IMR-90 (cell line): Measurements from ENCODE around the gene OSBPL6. TPM values are rescaled to one million over a fixed set of nuclear protein-coding genes. Genes with fewer than 3 reads are reported as not detected.

ENCODE experiments used
- ATAC-seq: fragments of 200-7000 bp; cut with Tn5 transposase; 2 replicates; pipeline ENCODE4 v1.9.1; 2020; ENCODE audit warnings: low read depth, mild to moderate bottlenecking, moderate library complexity
- BruUV-seq: library from RNA; stranded (reverse); fragments of 400-500 nt; replicated peaks from 2 replicates; lab custom pipeline; 2021; lab: Mats Ljungman, UMichigan
- CTCF ChIA-PET: fragments of 300-600 bp; formaldehyde crosslinking; extraction: SDS; loops from one replicate; lab custom pipeline; 2021; ENCODE audit warnings: antibody characterized with exemption; lab: Yijun Ruan, JAX
- POLR2A ChIA-PET: fragments of 300-600 bp; sonication (Branson Sonifier 250); formaldehyde crosslinking; loops from one replicate; lab custom pipeline; 2022; ENCODE audit warnings: antibody characterized with exemption; ENCODE audit not compliant: unreplicated experiment; lab: Charles Lee
- DNase-seq: peaks from one replicate; pipeline ENCODE4 v3.0.0; 2013
- H2AFZ ChIP-seq: replicated peaks from 2 replicates; pipeline ENCODE3; 2013; ENCODE audit warnings: low read length, mild to moderate bottlenecking; ENCODE audit not compliant: poor library complexity
- H2AK5ac ChIP-seq: 2 replicates; pipeline ENCODE4 v1.6.1; 2013; ENCODE audit warnings: low read depth, low read length, inconsistent platforms
- H2AK9ac ChIP-seq: replicated peaks from 2 replicates; pipeline ENCODE3; 2013; ENCODE audit warnings: mild to moderate bottlenecking, low read depth, low read length, moderate library complexity; ENCODE audit not compliant: poor library complexity
- H2BK120ac ChIP-seq: 2 replicates; pipeline ENCODE4 v1.6.1; 2013; ENCODE audit warnings: low read depth, low read length, inconsistent platforms
- H2BK15ac ChIP-seq: 3 replicates; pipeline ENCODE4 v1.6.1; 2013; ENCODE audit warnings: low read depth, low read length, inconsistent platforms
- H2BK20ac ChIP-seq: 2 replicates; pipeline ENCODE4 v1.6.1; 2013; ENCODE audit warnings: low read depth, mild to moderate bottlenecking, inconsistent platforms, low read length, moderate library complexity
- H2BK5ac ChIP-seq: 2 replicates; pipeline ENCODE4 v1.6.1; 2013; ENCODE audit warnings: mild to moderate bottlenecking, low read depth, low read length, inconsistent platforms; ENCODE audit not compliant: poor library complexity, severe bottlenecking
- H3K14ac ChIP-seq: replicated peaks from 2 replicates; pipeline ENCODE4 v1.6.1; 2013; ENCODE audit warnings: low read depth, low read length, inconsistent platforms
- H3K18ac ChIP-seq: 2 replicates; pipeline ENCODE4 v1.6.1; 2013; ENCODE audit warnings: low read depth, low read length, control low read depth
- H3K23ac ChIP-seq: 2 replicates; pipeline ENCODE4 v1.6.1; 2013; ENCODE audit warnings: low read depth, low read length, inconsistent platforms
- H3K27ac ChIP-seq: 2 replicates; pipeline ENCODE4 v1.5.1; 2013; ENCODE audit warnings: mild to moderate bottlenecking, control low read depth, low read length; ENCODE audit not compliant: insufficient read depth
- H3K27me3 ChIP-seq: 2 replicates; pipeline ENCODE4 v1.6.1; 2013; ENCODE audit warnings: low read length; ENCODE audit not compliant: control insufficient read depth, insufficient read depth
- H3K36me3 ChIP-seq: 2 replicates; pipeline ENCODE4 v1.6.1; 2013; ENCODE audit warnings: low read length, mixed read lengths; ENCODE audit not compliant: control insufficient read depth, insufficient read depth
- H3K4ac ChIP-seq: 2 replicates; pipeline ENCODE4 v1.6.1; 2013; ENCODE audit warnings: low read depth, low read length, inconsistent platforms
- H3K4me1 ChIP-seq: 2 replicates; pipeline ENCODE4 v1.6.1; 2013; ENCODE audit warnings: low read length, mixed read lengths; ENCODE audit not compliant: control insufficient read depth, insufficient read depth
- H3K4me2 ChIP-seq: 2 replicates; pipeline ENCODE4 v1.6.1; 2013; ENCODE audit warnings: low read depth, mild to moderate bottlenecking, control low read depth, low read length, moderate library complexity
- H3K4me3 ChIP-seq: 2 replicates; pipeline ENCODE4 v1.5.1; 2013; ENCODE audit warnings: low read depth, mild to moderate bottlenecking, control low read depth, low read length, moderate library complexity; ENCODE audit not compliant: insufficient read depth
- H3K56ac ChIP-seq: 2 replicates; pipeline ENCODE4 v1.6.1; 2013; ENCODE audit warnings: low read length, inconsistent platforms; ENCODE audit not compliant: insufficient read depth; ENCODE audit errors: extremely low read depth
- H3K79me1 ChIP-seq, 2 experiments: 2 replicates each; pipeline ENCODE4 v1.6.1; 2013; ENCODE audit warnings: low read length in 2 of 2, inconsistent platforms in 1 of 2, low read depth in 1 of 2
- H3K9ac ChIP-seq: 2 replicates; pipeline ENCODE4 v1.6.1; 2013; ENCODE audit warnings: low read depth, low read length, control low read depth
- H3K9me1 ChIP-seq: 2 replicates; pipeline ENCODE4 v1.6.1; 2013; ENCODE audit warnings: low read length, inconsistent platforms; ENCODE audit not compliant: insufficient read depth
- H3K9me3 ChIP-seq: 2 replicates; pipeline ENCODE4 v1.6.1; 2013; ENCODE audit warnings: low read length; ENCODE audit not compliant: control insufficient read depth, insufficient read depth
- H4K20me1 ChIP-seq: 2 replicates; pipeline ENCODE4 v1.6.1; 2013; ENCODE audit warnings: low read length, inconsistent platforms; ENCODE audit not compliant: insufficient read depth
- H4K5ac ChIP-seq: 2 replicates; pipeline ENCODE4 v1.6.1; 2013; ENCODE audit warnings: mild to moderate bottlenecking, low read depth, low read length, control low read depth
- H4K8ac ChIP-seq, 2 experiments: 2 replicates each; pipeline ENCODE4 v1.6.1; 2013; ENCODE audit warnings: low read depth in 2 of 2, low read length in 2 of 2, control low read depth in 1 of 2, inconsistent platforms in 1 of 2
- H4K91ac ChIP-seq: 2 replicates; pipeline ENCODE4 v1.6.1; 2013; ENCODE audit warnings: low read depth, low read length, inconsistent platforms; ENCODE audit not compliant: insufficient read depth
- BHLHE40 ChIP-seq: fragments of 150-350 bp; IDR thresholded peaks from 2 replicates; pipeline ENCODE4 v1.6.1; 2016; ENCODE audit warnings: mild to moderate bottlenecking, low read depth, low read length
- CHD1 ChIP-seq: IDR thresholded peaks from 2 replicates; pipeline ENCODE4 v1.6.1; 2012; ENCODE audit warnings: low read depth, low read length, improper control_type of control experiment
- FOS ChIP-seq: fragments of 150-350 bp; IDR thresholded peaks from 2 replicates; pipeline ENCODE4 v1.6.1; 2016; ENCODE audit warnings: low read depth, low read length
- MAFK ChIP-seq: IDR thresholded peaks from 2 replicates; pipeline ENCODE4 v1.6.1; 2012; ENCODE audit warnings: low read depth, low read length, improper control_type of control experiment
- MAZ ChIP-seq: IDR thresholded peaks from 2 replicates; pipeline ENCODE4 v1.6.1; 2012; ENCODE audit warnings: low read depth, mild to moderate bottlenecking, low read length, improper control_type of control experiment, moderate library complexity, borderline replicate concordance
- MXI1 ChIP-seq: IDR thresholded peaks from 2 replicates; pipeline ENCODE4 v1.6.1; 2012; ENCODE audit warnings: low read depth, mild to moderate bottlenecking, low read length, moderate library complexity, borderline replicate concordance
- NFE2L2 ChIP-seq: fragments of 150-350 bp; IDR thresholded peaks from 2 replicates; pipeline ENCODE4 v1.6.1; 2016; ENCODE audit warnings: low read depth, mild to moderate bottlenecking, low read length
- POLR2A ChIP-seq: IDR thresholded peaks from 2 replicates; pipeline ENCODE4 v1.6.1; 2012; ENCODE audit warnings: mild to moderate bottlenecking, low read depth, low read length
- RCOR1 ChIP-seq: IDR thresholded peaks from 2 replicates; pipeline ENCODE4 v1.6.1; 2012; ENCODE audit warnings: mild to moderate bottlenecking, low read length, improper control_type of control experiment; ENCODE audit not compliant: insufficient replicate concordance
- RFX5 ChIP-seq: IDR thresholded peaks from 2 replicates; pipeline ENCODE4 v1.8.0; 2012; ENCODE audit warnings: low read depth, mild to moderate bottlenecking, low read length, moderate library complexity
- SMC3 ChIP-seq: fragments of 150-350 bp; IDR thresholded peaks from 2 replicates; pipeline ENCODE4 v1.6.1; 2016; ENCODE audit warnings: low read depth, mild to moderate bottlenecking, antibody characterized with exemption, low read length, moderate library complexity
- WGBS, 2 experiments: methylation state at CpG; one replicate each; pipeline versions ENCODE4 v1.1.5 to v1.1.7; 2013; ENCODE audit warnings: missing lambda C conversion rate in 2 of 2; ENCODE audit not compliant: insufficient read length in 1 of 2; ENCODE audit errors: extremely low coverage in 2 of 2; 5-methylcytosine and 5-hydroxymethylcytosine counted together
- dilution Hi-C: fragments of 300-500 bp; cut with HindIII; formaldehyde crosslinking; loops from one replicate; pipeline ENCODE4 v1.14.3; 2018; ENCODE audit warnings: low sequenced_read_pairs; ENCODE audit not compliant: unreplicated experiment
- in situ Hi-C: fragments of 300-500 bp; cut with MboI; formaldehyde crosslinking; loops from 3 replicates; pipeline ENCODE4 v1.14.3; 2019; ENCODE audit warnings: low sequenced_read_pairs, inconsistent platforms, mixed read lengths
- intact Hi-C: fragments of 100-400 bp; cut with micrococcal nuclease; formaldehyde crosslinking; loops from 2 replicates; pipeline ENCODE4 v1.10.0; 2022
- polyA plus RNA-seq, 3 experiments: library from polyadenylated mRNA; depleted of rRNA; stranded (reverse); fragments of >200 nt; gene quantifications; 2 replicates each; pipeline ENCODE4 v1.2.3, GENCODE V29; 2012; ENCODE audit warnings: low replicate concordance in 1 of 3
- total RNA-seq: library from RNA; depleted of rRNA; stranded (reverse); fragments of >200 nt; gene quantifications from 2 replicates; pipeline ENCODE4 v1.2.3, GENCODE V29; 2012
- TF ChIP-seq, protein P1 (sequence below): fragments of 150-350 bp; IDR thresholded peaks from 2 replicates; pipeline ENCODE4 v1.6.1; 2016; ENCODE audit warnings: low read depth, mild to moderate bottlenecking, low read length, moderate library complexity, borderline replicate concordance
- TF ChIP-seq, protein P2 (sequence below): fragments of 150-350 bp; IDR thresholded peaks from 2 replicates; pipeline ENCODE4 v1.6.1; 2017; ENCODE audit warnings: mild to moderate bottlenecking, antibody characterized with exemption, low read length, low read depth
- TF ChIP-seq, protein P3 (sequence below): conservative IDR thresholded peaks from 2 replicates; pipeline ENCODE4 v1.5.1; 2012; ENCODE audit warnings: mild to moderate bottlenecking, low read depth, low read length, improper control_type of control experiment

Gene OSBPL6
- total and polyA plus RNA-seq, 2 of the 4 experiments (the other 2 are of a cell fraction): 3.2 to 3.7 TPM

DNA sequence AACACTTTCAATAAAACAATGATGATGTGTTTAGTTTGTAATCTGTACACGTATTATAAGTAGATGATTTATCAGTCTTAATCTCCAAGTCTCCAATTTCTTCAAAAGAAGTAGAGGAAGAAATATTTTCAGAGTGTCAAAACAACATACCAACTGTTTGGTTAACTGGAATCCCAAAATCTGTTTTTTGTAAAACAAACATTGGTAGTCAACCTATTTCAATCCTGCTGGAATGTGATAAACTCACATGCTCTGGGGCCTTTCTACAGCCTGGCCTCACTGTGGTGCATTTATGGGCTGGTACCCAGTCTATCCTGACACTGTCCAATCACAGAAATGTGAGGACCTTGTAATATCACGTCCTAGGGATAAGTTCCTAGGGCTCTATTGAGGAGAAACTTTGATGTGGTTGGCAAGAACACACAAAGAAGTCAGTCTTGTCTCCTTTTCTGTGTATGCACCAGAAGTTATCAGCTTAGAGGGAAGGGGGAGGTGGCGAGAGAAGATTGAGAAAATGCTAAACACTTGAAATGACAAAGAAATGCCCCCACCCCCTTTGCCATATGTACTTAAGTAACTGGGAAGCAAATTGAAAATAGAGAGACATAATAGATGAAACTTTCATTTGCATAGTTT lies 209.5 kb downstream of the OSBPL6 start:
- Histone ChIP-seq H2AK9ac (peak overlapping the region; percentile 80), H2BK15ac (peak overlapping the region; percentile 21; the same call in 1 of the 3 replicates), H3K27me3 (no peaks in the 10 kb centered on the region), H3K79me1 (no peaks in the 10 kb centered on the region), H3K23ac (no peak overlapping the region; the same call in 1 of the 2 replicates), H4K91ac (peak overlapping the region; percentile 17; the same call in 1 of the 2 replicates), H3K36me3 (no peaks in the 10 kb centered on the region), H3K9ac (no peak overlapping the region), H3K9me3 (no peaks in the 10 kb centered on the region), H2BK120ac (peak overlapping the region; percentile 58), H3K4me1 (peaks cover 3% of the 10 kb centered on the region), H3K4me2 (peak overlapping the region; percentile 8; the same call in 1 of the 2 replicates), H3K27ac (no peak overlapping the region), H2AK5ac (peak overlapping the region; percentile 44), H3K9me1 (peaks cover 3% of the 10 kb centered on the region; the same call in 1 of the 2 replicates), H4K20me1 (no peaks in the 10 kb centered on the region), H3K4ac (peak overlapping the region; percentile 9; the same call in 1 of the 2 replicates), H3K56ac (no peak overlapping the region), H3K14ac (0 out of 2 replicates have a peak overlapping the region, but pooled peaks have one; percentile 17), H2AFZ (no peak overlapping the region), H4K5ac (peak overlapping the region; percentile 34; the same call in 1 of the 2 replicates), H4K8ac (peak overlapping the region in 1 of 2 experiments; percentile 52; a peak in 2 of 4 replicates), H3K18ac (peak overlapping the region; percentile 65; the same call in 1 of the 2 replicates), H2BK5ac (peak overlapping the region; percentile 73), H3K4me3 (no peak overlapping the region), H2BK20ac (peak overlapping the region; percentile 27)
- WGBS, 2 experiments: no CpG with 5 or more reads among the region's 3 CpGs
- dilution Hi-C loops: no loop called here
- no peak for DNase-seq
- no TSS peak for BruUV-seq
- ATAC-seq: peak; percentile 46
- POLR2A ChIA-PET: no interaction called here
- in situ Hi-C loops: no loop called here
- CTCF ChIA-PET: interaction anchor here (0.7 to 3.2 kb wide), 4 partner anchors 11 to 292 kb away, joined by 3 to 18 read pairs (median 7); no protein-coding TSS in a partner anchor
- intact Hi-C loops: no loop called here
- TF ChIP-seq FOS (no peak), NFE2L2 (no peak), RFX5 (no peak), POLR2A (no peak), CHD1 (no peak), BHLHE40 (no peak), RCOR1 (no peak), MXI1 (no peak), MAFK (no peak), MAZ (no peak), SMC3 (no peak)
- TF ChIP-seq, protein P1, sequence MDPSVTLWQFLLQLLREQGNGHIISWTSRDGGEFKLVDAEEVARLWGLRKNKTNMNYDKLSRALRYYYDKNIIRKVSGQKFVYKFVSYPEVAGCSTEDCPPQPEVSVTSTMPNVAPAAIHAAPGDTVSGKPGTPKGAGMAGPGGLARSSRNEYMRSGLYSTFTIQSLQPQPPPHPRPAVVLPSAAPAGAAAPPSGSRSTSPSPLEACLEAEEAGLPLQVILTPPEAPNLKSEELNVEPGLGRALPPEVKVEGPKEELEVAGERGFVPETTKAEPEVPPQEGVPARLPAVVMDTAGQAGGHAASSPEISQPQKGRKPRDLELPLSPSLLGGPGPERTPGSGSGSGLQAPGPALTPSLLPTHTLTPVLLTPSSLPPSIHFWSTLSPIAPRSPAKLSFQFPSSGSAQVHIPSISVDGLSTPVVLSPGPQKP: no peak
- TF ChIP-seq, protein P2, sequence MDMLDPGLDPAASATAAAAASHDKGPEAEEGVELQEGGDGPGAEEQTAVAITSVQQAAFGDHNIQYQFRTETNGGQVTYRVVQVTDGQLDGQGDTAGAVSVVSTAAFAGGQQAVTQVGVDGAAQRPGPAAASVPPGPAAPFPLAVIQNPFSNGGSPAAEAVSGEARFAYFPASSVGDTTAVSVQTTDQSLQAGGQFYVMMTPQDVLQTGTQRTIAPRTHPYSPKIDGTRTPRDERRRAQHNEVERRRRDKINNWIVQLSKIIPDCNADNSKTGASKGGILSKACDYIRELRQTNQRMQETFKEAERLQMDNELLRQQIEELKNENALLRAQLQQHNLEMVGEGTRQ: no peak
- TF ChIP-seq, protein P3, sequence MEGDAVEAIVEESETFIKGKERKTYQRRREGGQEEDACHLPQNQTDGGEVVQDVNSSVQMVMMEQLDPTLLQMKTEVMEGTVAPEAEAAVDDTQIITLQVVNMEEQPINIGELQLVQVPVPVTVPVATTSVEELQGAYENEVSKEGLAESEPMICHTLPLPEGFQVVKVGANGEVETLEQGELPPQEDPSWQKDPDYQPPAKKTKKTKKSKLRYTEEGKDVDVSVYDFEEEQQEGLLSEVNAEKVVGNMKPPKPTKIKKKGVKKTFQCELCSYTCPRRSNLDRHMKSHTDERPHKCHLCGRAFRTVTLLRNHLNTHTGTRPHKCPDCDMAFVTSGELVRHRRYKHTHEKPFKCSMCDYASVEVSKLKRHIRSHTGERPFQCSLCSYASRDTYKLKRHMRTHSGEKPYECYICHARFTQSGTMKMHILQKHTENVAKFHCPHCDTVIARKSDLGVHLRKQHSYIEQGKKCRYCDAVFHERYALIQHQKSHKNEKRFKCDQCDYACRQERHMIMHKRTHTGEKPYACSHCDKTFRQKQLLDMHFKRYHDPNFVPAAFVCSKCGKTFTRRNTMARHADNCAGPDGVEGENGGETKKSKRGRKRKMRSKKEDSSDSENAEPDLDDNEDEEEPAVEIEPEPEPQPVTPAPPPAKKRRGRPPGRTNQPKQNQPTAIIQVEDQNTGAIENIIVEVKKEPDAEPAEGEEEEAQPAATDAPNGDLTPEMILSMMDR: no peak
